ENCODE data around the gene COL23A1. TPM values are rescaled to one million over a fixed set of nuclear protein-coding genes. Genes with fewer than 3 reads are reported as not detected.
"Not testable (repeated sequence)": the region's sequence is repeated elsewhere in the genome, so short reads cannot be mapped to it uniquely, and the experiment has no call there.

COL23A1 gene
- total RNA-seq, 1 donor from 2014 or later: 0.40 TPM

DNA sequence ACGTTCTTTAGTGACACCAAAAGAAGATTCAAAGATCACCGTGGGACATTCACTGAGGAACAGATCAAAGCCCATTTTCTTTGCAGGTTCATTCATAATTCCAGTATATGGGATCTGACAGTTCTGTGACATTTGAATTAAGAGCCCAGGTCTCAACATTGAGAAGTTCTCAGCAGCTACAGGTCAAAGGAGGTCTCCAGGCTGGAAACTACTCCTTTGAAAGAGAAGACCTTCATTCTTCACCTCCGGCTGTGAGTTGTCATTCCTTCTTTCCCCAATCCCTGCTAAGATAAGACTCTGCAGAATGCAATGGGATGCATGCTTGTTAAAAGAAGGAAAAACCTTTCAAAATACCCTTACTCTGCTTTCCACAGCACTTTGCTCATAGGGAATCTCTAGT is 79.0 kb downstream of the COL23A1 start:
- no peak for DNase-seq (ENCODE audit: low read depth in 2 of 2)

DNA sequence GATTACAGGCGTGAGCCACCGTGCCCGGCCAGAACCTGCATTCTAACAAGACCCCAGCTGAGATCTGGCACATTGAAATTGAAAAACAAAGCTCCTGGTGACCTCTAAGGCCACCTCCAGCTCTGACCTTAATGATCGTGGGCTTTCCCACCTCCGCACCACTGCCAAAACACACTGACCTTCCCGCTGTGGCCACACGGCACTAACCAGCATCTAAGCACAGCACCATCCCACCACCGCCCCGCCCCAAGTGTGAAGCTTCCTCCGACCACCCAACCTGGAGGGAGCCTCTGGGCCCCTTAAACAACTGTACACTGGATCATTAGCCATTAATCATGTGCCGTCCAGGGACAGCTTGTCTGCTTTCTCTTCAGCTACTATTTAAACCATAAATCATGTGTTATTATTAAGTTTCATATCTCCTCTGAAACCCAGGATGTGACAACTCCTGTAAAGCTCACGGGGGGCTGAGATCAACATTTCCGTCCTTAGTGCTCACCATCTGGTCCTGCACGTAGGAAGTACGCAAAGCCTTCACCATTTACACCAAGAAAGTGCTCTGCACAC is 80.6 kb downstream of the COL23A1 start:
- DNase-seq (ENCODE audit: low read depth in 2 of 2): no peak

DNA sequence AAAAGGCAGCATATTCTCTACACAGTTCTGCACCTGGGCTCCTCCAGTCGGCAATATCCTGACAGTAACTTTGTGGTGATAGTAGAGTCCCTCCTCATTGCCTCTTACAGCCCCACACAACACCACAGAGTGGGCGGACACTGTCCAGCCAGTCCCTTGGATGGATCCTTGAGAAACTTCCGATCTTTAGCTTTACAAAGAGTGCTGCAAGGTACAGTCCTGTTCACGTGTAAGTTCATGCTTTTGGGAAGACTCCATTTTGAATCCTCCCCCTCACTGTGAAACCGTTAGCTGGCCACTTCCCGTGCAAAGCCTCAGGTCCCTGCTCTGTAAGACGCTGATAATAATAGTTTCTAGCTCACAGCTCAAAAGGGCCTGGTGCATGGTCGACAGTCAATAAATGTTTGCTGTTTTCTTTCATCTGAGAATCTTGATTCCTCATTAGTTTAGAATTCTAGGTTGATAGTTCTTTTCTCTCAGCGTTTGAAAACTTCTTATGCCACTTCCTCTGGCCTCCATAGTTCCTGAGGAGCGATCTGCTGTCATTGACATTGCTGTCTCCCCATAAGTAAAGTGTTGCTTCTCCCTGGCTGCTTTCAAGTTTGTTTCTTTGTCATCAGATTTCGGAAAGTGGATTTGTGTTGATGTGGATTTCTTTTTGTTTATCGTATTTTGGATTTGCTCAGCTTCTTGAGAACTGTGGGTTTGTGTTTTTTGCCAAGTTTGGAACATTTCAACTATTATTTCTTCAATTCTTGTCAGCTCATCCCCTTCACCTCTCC is 82.9 kb downstream of the COL23A1 start:
- no peak for DNase-seq (ENCODE audit: low read depth in 2 of 2)

DNA sequence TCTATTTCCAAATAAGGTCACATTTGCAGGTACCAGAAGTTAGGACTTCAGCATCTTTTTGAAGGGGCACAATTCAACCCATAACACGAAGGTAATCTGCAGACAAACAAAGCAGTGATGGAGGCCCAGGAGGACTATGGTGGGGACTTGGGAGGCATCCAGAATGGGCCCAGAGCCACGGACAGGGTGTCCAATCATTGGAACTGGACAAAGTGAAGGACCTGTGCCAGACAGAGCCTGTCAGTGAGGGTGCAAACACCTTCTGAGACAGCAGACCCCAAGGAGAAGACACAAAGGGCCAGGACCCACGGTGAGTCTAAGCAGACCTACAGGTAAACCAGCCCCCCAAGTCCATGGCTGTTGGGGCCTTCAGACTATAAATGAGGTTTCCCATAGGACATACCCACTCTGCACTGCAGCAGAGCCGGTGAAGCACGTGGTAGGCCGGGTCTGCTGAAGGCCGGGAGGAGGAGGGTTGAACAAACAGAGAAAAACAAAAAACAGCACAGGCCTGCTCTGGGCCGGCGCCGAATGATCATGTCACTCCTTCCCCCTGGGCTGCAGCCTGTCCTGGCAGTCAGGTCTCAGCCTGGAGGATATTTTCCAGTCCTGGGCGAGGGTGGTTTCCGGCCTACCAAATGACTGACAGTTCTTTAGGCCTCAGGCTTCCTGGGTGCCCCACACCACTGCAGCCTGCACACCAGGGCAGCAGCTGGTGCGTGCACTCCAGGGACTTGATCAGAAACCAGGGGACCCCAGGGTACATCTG is 84.4 kb downstream of the COL23A1 start:
- no peak for DNase-seq (ENCODE audit: low read depth in 2 of 2)

DNA sequence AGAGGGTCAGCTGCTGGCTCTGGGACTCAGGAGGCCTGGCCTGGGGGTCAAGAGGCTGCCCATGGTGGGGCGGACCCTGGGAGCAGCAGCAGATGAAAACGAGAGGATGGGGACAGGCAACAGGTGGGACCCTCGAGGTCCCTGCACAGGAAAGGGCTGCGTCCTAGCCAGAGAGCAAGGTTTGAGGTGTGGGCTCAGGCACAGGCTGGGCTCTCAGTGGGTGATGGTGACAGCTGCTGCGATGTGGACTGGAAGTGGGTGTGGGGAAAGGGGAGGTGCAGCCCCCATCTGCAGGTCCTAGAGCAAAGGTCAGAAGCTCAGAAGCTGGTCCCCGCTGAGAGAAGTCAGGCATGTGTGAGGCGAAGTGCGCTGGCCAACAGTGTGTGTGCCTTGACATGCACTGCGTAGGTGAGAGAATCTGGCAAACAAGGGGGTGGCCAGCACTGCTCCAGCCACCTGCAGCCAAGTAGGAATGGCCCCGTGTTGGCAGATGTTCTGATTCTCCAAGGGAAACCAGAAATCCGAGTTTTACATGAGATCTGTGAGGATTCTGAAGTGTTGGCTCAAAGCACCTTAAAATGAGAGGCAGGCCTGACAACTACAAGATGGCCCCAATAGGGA is 85.7 kb downstream of the COL23A1 start:
- no peak for DNase-seq (ENCODE audit: low read depth in 2 of 2)

DNA sequence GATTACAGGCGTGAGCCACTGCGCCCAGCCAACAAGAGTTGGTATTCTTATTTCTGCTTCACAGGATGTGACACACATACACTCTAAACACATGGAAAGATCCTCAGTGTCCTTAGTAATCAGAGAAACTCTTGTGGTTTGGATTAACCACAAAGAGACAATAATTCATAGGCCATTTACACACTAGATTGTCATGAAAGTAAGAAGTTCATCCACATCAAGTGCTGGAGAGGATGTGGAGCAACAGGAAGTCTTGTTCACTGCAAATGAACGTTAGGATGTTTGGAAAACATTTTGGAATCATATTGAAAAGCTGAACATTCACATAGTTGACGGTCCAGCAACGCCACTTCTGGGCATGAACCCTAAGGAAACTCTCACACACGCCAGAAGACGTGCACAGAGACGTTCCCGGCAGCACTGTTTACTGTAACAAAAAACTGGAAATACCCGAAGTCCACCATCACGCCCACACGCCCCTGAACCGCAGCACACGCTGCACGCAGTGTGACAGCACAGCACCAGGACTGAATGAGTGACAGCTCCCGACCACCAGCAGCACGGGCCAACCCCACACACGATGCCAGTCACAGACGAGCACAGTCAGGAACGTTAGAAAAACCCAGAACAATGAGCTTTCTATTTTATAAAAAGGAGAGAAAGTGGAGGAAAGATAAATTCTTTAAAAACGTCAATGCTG is 87.6 kb downstream of the COL23A1 start:
- DNase-seq (ENCODE audit: low read depth in 2 of 2): no peak

DNA sequence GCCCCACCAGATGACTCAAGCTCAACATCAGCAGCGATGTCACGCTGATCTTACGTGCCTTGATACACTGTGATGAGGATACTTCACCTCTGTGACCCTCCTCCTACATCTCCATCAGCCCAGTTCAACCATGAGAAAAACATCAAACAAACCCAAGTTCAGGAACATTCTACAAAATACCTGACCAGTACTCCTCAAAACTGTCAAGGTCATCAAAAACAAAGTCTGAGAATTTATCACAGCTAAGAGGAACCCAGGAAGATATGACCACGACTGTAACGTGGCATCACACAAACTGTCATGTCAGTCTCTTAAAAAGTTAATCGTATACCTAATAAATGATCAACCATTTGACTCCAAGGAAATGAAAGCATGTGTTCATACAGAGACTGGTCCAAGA is 90.8 kb downstream of the COL23A1 start:
- no peak for DNase-seq (ENCODE audit: low read depth in 2 of 2)

DNA sequence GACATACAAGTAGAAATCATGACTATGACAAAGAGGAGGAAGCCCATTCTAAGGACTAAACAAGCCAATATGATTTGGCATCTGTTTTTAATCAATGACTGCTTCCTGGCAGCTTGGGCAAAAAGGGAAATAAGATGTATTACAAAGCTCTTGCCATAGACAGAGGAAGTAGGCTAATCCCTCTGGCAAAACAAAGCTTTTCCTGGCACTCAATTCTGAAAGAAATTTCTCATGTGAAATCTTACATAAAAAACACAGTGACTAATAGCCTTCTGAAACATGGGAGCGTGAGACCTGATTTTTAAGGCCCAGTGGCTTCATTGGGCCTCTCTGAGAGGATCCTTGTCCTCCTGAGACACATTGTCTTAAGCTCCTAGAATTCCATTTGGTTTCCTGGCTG is 93.6 kb downstream of the COL23A1 start:
- peak in 1 of 2 donors; percentile 18 for DNase-seq (ENCODE audit: low read depth in 2 of 2)

DNA sequence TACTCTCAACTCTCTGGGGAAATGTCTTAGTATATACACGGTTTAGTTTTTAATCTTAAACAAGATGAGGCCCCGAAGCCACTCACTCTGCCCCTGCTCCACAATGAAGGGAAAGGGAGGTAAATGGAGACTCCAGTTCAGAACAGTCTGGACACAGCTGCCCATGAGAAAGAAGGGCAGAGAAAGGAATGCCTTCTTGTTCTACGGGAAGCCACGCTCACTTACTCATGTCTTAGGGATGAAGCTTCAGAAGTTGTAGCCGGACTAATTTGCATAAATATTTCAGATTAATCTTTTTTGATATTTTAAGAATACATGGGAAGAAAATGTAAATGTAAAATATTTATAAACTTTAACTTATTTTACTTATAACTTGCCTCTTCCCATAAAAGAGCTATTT is 94.0 kb downstream of the COL23A1 start:
- no peak for DNase-seq (ENCODE audit: low read depth in 2 of 2)

DNA sequence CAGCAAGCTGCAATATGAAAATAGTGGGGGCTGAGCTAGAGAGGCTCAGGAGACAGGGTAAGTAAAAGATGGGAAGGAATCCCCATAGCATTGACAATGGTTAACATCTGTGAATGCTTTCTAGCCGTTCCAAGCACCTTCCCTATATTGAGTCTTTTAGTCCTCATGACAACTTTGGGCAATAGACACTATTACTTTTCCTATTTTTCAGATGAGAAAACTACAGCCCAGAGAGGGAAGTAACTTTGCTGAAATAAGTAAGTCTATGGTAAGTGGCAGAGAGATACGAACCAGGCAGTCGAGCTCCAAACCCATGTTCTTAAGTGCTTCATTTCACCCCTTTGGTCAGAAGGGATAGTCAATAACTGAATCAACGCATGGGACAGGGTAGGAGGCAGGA is 94.5 kb downstream of the COL23A1 start:
- no peak for DNase-seq (ENCODE audit: low read depth in 2 of 2)

DNA sequence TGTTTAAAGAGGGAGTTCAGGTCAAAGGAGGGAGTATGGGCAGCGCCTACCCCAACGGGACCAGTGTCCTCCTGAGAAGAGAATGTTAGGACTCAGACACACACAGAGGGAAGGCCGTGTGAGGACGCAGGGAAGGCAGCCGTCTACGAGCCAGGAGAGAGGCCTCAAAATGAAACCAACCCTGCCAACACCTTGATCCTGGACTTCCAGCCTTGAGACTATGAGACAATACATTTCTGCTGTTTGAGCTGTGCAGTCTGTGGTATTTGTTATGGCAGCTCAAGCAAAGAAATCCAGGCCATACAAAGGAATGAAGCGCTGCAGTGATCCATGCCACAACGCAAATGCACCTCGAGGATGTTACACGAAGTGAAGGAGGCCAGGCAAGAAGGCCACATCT is 97.9 kb downstream of the COL23A1 start:
- DNase-seq (ENCODE audit: low read depth in 2 of 2): no peak

DNA sequence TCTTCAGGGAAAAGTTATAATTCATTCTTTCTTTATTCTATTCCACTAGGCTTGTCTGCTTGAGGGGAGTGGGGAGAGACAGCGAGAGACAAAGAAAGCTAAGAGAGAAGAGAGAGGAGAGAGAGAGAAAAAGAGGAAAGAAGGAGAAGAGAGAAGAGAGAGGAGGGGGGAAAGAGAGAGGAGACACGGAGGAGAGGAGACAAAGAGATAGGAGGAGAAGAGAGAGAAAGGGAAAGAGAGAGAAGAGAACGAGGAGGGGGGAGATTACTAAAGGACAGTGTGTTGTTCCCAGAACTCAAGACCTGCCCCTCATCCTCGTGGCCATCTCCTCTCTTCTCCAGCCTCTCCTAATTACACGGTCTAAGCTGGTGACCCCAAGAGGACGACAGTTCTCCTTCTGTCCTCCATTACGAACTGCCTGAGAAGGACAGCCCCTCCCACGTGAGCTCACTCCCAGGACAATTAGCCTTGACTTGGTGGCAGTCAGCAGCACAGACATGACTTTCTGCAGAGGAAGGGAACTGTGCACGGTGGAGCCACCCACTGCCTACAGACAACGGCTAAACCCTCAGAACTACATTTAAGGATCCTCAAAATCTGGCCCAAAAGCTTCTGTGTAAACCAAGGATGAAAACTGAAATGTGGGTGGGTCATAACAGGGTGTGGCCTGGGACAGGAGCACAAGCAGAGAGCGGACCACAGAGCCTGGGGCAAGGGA is 99.1 kb downstream of the COL23A1 start:
- no peak for DNase-seq (ENCODE audit: low read depth in 2 of 2)

DNA sequence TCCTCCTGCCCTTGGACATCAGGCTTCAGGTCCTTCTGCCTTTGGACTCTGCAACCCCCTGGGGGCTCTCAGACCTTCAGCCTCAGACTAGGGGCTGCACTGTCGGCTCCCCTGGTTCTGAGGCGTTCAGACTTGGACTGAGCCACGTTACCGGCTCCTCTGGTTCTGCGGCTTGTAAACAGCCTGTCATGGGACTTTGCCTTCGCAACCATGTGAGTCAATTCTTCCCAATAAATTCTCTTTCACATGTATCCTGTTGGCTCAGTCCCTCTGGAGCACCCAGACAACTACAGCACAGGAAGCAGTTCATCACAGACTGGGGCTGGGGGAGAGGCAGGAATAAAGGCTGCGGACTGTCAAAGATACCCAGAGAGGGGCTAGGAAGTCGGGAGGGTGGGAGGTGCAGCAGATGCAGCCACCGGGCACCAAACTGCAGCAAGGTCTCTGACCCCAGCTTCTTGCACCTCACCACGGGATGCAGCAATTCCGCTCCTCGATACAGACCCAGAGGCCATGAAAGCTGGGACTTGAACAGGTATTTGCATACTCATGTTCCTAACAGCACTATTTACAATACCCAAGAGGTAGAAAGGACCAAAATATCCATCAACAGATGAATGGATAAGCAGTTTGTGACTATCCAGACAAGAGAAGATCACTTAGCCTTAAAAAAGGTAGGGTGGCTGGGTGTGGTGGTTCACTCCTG is 100.8 kb downstream of the COL23A1 start:
- DNase-seq (ENCODE audit: low read depth in 2 of 2): no peak

DNA sequence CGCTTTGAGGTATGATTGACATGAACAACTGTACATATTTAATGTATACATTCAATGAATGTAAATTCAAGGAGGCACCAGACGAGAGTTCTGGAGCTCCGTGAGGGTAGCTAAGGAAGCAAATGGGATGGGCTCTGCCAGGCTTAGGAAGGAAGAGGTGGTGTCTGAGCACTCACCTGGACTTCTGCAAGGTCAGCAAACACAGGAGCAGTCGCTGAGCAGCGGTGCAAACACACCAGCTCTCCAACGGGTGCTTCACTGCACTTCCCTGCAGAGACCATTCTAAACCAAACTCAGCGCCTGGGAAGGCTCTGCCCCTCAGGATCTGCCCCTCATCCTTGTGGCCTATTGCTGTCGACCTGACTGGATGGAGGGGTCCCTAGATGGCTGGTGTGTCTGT is 101.5 kb downstream of the COL23A1 start:
- DNase-seq (ENCODE audit: low read depth in 2 of 2): no peak

DNA sequence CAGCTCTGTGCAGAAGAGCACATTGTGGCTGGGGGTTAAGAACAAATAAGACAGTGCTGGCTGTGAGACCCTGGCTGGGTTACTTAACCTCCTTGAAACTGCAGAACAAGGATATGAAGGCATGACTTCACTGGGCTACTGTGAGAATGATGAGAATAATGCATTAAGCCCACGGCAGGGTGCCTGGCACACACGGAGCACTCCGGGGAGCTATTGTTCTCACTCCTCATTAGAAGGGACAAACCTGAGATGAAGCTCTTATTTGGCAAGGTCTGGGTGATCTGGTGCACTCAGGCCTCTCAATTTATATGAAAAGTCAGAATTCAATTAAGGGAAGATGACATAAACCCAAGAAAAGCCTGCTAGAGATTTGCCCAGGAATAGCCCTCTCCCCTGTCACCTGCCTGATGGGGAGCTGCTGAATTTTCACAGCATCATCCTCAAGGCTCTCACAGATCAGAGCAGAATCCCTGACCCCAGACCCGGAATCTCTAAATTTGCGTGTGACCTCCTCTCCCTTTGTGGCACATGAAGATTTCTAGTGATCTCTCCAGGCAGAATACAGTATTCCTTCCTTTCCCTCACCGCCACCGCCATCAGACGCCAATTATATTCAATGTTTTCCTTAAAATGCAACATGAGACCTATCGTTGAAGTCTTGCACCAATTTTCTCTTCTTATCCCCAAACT is 102.1 kb downstream of the COL23A1 start:
- DNase-seq (ENCODE audit: low read depth in 2 of 2): no peak

DNA sequence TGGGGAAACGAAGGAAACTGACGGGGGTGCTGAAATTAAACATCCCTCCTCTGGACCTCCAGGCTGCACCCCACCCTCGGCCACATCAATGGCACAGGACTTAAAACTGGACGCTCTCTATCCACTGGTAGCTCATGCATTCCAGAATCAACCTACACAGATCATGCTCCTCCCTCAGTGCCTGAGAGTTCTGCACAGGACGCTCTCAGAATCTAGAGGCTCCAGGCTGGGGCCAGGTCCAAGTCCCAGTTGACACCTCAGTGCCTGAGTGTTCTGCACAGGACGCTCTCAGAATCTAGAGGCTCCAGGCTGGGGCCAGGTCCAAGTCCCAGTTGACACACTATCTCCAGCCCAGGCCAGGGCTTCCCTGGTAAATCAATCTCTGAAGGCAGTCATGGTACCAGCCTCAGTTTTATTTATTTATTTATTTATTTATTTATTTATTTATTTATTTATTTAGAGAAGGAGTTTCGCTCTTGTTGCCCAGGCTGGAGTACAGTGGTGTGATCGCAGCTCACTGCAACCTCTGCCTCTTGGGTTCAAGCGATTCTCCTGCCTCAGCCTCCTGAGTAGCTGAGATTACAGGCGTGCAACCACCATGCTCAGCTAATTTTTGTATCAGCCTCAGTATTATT is 103.2 kb downstream of the COL23A1 start:
- DNase-seq (ENCODE audit: low read depth in 2 of 2): not testable (repeated sequence)

DNA sequence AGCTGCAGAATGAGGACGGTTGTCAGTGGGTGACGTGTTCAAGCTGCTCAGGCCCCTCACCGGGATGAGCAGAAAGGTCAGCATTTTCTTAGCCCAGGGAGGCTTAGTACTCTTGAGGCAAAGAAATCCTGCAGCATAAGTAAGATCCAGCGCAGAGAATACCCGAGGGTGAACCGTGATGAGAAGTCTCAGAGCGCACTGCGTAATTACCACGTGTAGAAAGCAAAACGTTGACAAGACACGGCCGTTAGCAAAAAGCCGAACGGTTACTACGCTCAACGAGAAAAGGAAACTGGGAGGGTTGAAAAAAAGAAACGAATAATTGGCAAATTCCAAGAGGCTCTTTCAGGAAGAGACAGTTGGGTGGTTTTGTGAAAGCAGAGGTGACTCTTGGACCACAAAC is 104.0 kb downstream of the COL23A1 start:
- DNase-seq (ENCODE audit: low read depth in 2 of 2): no peak

DNA sequence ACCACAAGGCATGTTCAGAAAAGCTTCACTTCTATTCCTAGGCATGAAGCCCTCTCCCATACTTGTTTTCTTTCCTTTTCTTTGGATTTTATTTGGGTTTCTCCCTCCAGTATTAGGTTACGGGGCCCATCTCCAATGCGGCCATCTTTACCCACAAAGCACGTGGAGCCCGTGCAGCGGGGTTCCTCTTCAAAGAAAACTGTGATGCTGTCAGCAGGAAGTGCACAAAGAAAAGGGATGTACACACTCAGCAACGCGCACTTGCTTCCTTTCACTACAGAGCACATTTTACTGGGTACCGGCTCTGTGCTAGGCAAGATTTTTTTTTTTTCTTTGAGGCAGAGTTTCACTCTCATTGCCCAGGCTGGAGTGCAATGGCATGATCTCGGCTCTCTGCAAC is 106.6 kb downstream of the COL23A1 start:
- no peak for DNase-seq (ENCODE audit: low read depth in 2 of 2)

DNA sequence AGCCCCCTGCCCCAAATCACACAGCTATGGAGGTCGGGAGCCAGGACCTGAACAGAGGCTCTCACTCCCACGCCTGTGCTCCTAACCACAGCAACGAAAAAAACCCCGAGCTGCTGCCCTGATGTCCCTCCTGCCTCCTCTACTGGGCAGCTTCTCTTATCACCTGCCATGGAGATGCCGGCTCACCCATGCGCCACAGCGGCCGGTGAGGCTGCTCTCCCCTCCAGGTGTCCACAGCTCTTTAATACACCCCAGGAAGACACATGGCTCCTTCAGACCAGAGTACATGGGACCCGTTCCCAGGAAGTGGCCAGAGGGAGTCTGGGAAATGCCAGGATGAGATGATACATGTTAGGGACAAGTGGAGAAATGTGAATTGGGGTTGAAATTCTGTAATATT is 110.9 kb downstream of the COL23A1 start:
- DNase-seq (ENCODE audit: low read depth in 2 of 2): no peak

Measured in lung microvascular endothelial cell (primary cell).